A549 (cell line): ENCODE measurements around the gene CTRB2. TPM values are rescaled to one million over a fixed set of nuclear protein-coding genes. Genes with fewer than 3 reads are reported as not detected.

Experiments used
- ATAC-seq, 2 experiments: fragments of 200-7000 bp in 1 of 2; fragments of >200 bp in 1 of 2; cut with Nextera tagmentation in 1 of 2; cut with Tn5 transposase in 1 of 2; 3 replicates each; pipeline versions ENCODE4 v1.8.0 to v1.9.1; 2018 to 2020; ENCODE audit warnings: mild to moderate bottlenecking in 1 of 2, moderate library complexity in 1 of 2
- CTCF ChIA-PET: fragments of 300-600 bp; sonication (Branson Sonifier 250); formaldehyde crosslinking; extraction: SDS; loops from one replicate; lab custom pipeline; 2021; ENCODE audit warnings: antibody characterized with exemption, inconsistent platforms; lab: Yijun Ruan, JAX
- POLR2A ChIA-PET: fragments of 350-600 bp; formaldehyde crosslinking; extraction: SDS; loops from one replicate; lab custom pipeline; 2021; ENCODE audit warnings: antibody characterized with exemption, inconsistent platforms; lab: Yijun Ruan, JAX
- DNase-seq, 2 experiments: peaks; one replicate each; pipeline versions ENCODE4 v3.0.0 to v3.0.0-alpha.2; 2011 to 2016; ENCODE audit warnings: low read depth in 1 of 2, low spot score in 1 of 2
- FAIRE-seq: peaks from 2 replicates; lab custom pipeline; 2011; peaks lifted over from hg19 to GRCh38; lab: Jason Lieb, UNC
- H3K27ac ChIP-seq, 2 experiments: fragments of >200 bp; sonication (Bioruptor Twin); formaldehyde crosslinking; 3 replicates each; pipeline ENCODE4 v1.5.1; 2016 to 2017
- H3K4me1 ChIP-seq: fragments of >200 bp; sonication (Bioruptor Twin); formaldehyde crosslinking; 3 replicates; pipeline ENCODE4 v1.6.1; 2016
- H3K4me2 ChIP-seq: fragments of >200 bp; sonication (Bioruptor Twin); formaldehyde crosslinking; 3 replicates; pipeline ENCODE4 v1.6.1; 2016
- H3K4me3 ChIP-seq: fragments of >200 bp; sonication (Bioruptor Twin); formaldehyde crosslinking; 3 replicates; pipeline ENCODE4 v1.5.1; 2016
- H3K9me3 ChIP-seq: fragments of >200 bp; sonication (Bioruptor Twin); formaldehyde crosslinking; 3 replicates; pipeline ENCODE4 v1.6.1; 2016
- CHD4 ChIP-seq: fragments of 200-600 bp; sonication (generic); IDR thresholded peaks from 2 replicates; pipeline ENCODE4 v1.6.1; 2016; ENCODE audit warnings: antibody characterized with exemption, mild to moderate bottlenecking, borderline replicate concordance
- EHF ChIP-seq: fragments of 250-450 bp; sonication (Bioruptor Pico); IDR thresholded peaks from 2 replicates; pipeline ENCODE4 v1.5.0; 2020; ENCODE audit warnings: mild to moderate bottlenecking
- ELK1 ChIP-seq: fragments of 150-350 bp; IDR thresholded peaks from 2 replicates; pipeline ENCODE4 v1.6.1; 2014; ENCODE audit warnings: low read depth, mild to moderate bottlenecking, low read length
- ESRRA ChIP-seq: fragments of 150-350 bp; IDR thresholded peaks from 2 replicates; pipeline ENCODE4 v1.6.1; 2014; ENCODE audit warnings: mild to moderate bottlenecking, low read length, borderline replicate concordance
- FOSL2 ChIP-seq, 2 experiments: fragments of 450-650 bp in 1 of 2; fragments of >200 bp in 1 of 2; sonication (Bioruptor Twin) in 1 of 2; formaldehyde crosslinking; IDR thresholded peaks; 2 replicates each; pipeline versions ENCODE4 v1.5.0 to v1.6.1; 2016 to 2020; ENCODE audit warnings: mild to moderate bottlenecking in 1 of 2, moderate library complexity in 1 of 2
- JUN ChIP-seq, 2 experiments: fragments of >200 bp; sonication (Bioruptor Twin); formaldehyde crosslinking; IDR thresholded peaks; 2 replicates in 1 of 2; 3 replicates in 1 of 2; pipeline ENCODE4 v1.6.1; 2016 to 2017
- JUNB ChIP-seq: fragments of >200 bp; sonication (Bioruptor Twin); formaldehyde crosslinking; IDR thresholded peaks from 2 replicates; pipeline ENCODE4 v1.6.1; 2016
- KDM5A ChIP-seq: fragments of 200-600 bp; sonication (generic); IDR thresholded peaks from 2 replicates; pipeline ENCODE4 v1.6.1; 2016; ENCODE audit warnings: antibody characterized with exemption, mild to moderate bottlenecking
- NPAS2 ChIP-seq: fragments of 250-450 bp; sonication (Bioruptor Pico); IDR thresholded peaks from 2 replicates; pipeline ENCODE4 v1.8.0; 2022; ENCODE audit warnings: mild to moderate bottlenecking, moderate library complexity, borderline replicate concordance
- PHF8 ChIP-seq: fragments of 200-600 bp; sonication (generic); IDR thresholded peaks from 2 replicates; pipeline ENCODE4 v1.6.1; 2016; ENCODE audit warnings: low read depth, mild to moderate bottlenecking, antibody characterized with exemption, moderate library complexity, borderline replicate concordance
- POLR2A ChIP-seq: IDR thresholded peaks from 2 replicates; pipeline ENCODE4 v1.6.1; 2012; ENCODE audit warnings: mild to moderate bottlenecking, low read length
- RFX5 ChIP-seq: fragments of 450-650 bp; IDR thresholded peaks from 2 replicates; pipeline ENCODE4 v1.7.1; 2014; ENCODE audit warnings: antibody characterized with exemption, mild to moderate bottlenecking, moderate library complexity
- SREBF2 ChIP-seq: fragments of 450-650 bp; IDR thresholded peaks from 2 replicates; pipeline ENCODE4 v1.6.1; 2014; ENCODE audit warnings: mild to moderate bottlenecking, moderate library complexity
- TFCP2L1 ChIP-seq: fragments of 250-450 bp; sonication (Bioruptor Pico); IDR thresholded peaks from 2 replicates; pipeline ENCODE4 v1.5.0; 2021; ENCODE audit warnings: mild to moderate bottlenecking
- TP53 ChIP-seq: fragments of 250-450 bp; sonication (Bioruptor Pico); IDR thresholded peaks from 2 replicates; pipeline ENCODE4 v1.5.0; 2021; ENCODE audit warnings: mild to moderate bottlenecking, moderate library complexity
- ZNF302 ChIP-seq: fragments of 250-450 bp; sonication (Bioruptor Pico); IDR thresholded peaks from 2 replicates; pipeline ENCODE4 v1.9.0; 2021; ENCODE audit warnings: inconsistent platforms, mild to moderate bottlenecking, moderate library complexity
- WGBS: methylation state at CpG from one replicate; pipeline ENCODE4 v1.1.6; 2017; ENCODE audit errors: missing lambda C conversion rate; 5-methylcytosine and 5-hydroxymethylcytosine counted together
- polyA plus RNA-seq, 4 experiments: library from polyadenylated mRNA; depleted of rRNA in 3 of 4; stranded (reverse); fragments of >200 nt; fragmentation: RNase III in 1 of 4; extraction: RNeasy Plus Mini Kit Qiagen cat#74134 plus additional on column Dnase treatment in 1 of 4; gene quantifications; 2 replicates in 3 of 4; 3 replicates in 1 of 4; pipeline ENCODE4 v1.2.3, GENCODE V29; 2011 to 2017
- TF ChIP-seq, protein P1 (sequence below): IDR thresholded peaks from 2 replicates; pipeline ENCODE4 v1.6.1; 2012
- TF ChIP-seq, protein P2 (sequence below): IDR thresholded peaks from 2 replicates; pipeline ENCODE4 v1.6.1; 2012; ENCODE audit warnings: low read depth, borderline replicate concordance
- TF ChIP-seq, protein P3 (sequence below): fragments of 200-600 bp; sonication (generic); IDR thresholded peaks from 2 replicates; pipeline ENCODE4 v1.6.1; 2016; ENCODE audit warnings: antibody characterized with exemption, mild to moderate bottlenecking, moderate library complexity

CTRB2 gene
- polyA plus RNA-seq, 2 of the 4 experiments (the other 2 are of a cell fraction), result not detected

GRCh38 chr16:75236232-75236631 is 29.3 kb upstream of the CTRB2 start:
- WGBS, result 84% methylated on average over 7 of the region's 7 CpGs
- ChIA-PET CTCF (interaction anchor here (3.3 to 14.6 kb wide), 6 partner anchors 12 to 166 kb away, joined by 24 to 171 read pairs (median 124); partner anchors contain the start of gene BCAR1), POLR2A (no interaction called here)
- no peaks in the 10 kb centered on the region for H3K9me3 ChIP-seq
- no peak overlapping the region for H3K27ac ChIP-seq
- TF ChIP-seq PHF8 (no peak), CHD4 (no peak), POLR2A (no peak), ELK1 (no peak)
- FAIRE-seq (no peak), DNase-seq (no peak), ATAC-seq (no peak)
- H3K4me1 ChIP-seq, result peaks cover 39% of the 10 kb centered on the region
- H3K4me2 ChIP-seq, result no peak overlapping the region
- H3K4me3 ChIP-seq, result no peak overlapping the region

- POLR2A ChIA-PET, result no interaction called here
Observed at GRCh38 chr16:75235721-75236193, 28.8 kb upstream of the CTRB2 start.

More at GRCh38 chr16:75235721-75236193, 28.8 kb upstream of the CTRB2 start:
- ATAC-seq, result no peak
- Histone ChIP-seq H3K27ac (no peak overlapping the region), H3K4me3 (no peak overlapping the region), H3K4me1 (peaks cover 39% of the 10 kb centered on the region), H3K4me2 (no peak overlapping the region), H3K9me3 (no peaks in the 10 kb centered on the region)
- DNase-seq, result no peak
- TF ChIP-seq SREBF2 (no peak), PHF8 (no peak), TP53 (CRISPR knock-in tag) (no peak), NPAS2 (CRISPR knock-in tag) (no peak), FOSL2 (IDR thresholded peaks at IDR 0.05) (no peak), FOSL2 (CRISPR knock-in tag; IDR thresholded peaks at IDR 0.05) (no peak), CHD4 (no peak), ELK1 (no peak), JUN (IDR thresholded peaks at IDR 0.05) (no peak), KDM5A (no peak), RFX5 (no peak), ESRRA (no peak), TFCP2L1 (CRISPR knock-in tag) (no peak), JUNB (no peak), EHF (CRISPR knock-in tag) (no peak), ZNF302 (CRISPR knock-in tag) (no peak)
- TF ChIP-seq, protein P1, sequence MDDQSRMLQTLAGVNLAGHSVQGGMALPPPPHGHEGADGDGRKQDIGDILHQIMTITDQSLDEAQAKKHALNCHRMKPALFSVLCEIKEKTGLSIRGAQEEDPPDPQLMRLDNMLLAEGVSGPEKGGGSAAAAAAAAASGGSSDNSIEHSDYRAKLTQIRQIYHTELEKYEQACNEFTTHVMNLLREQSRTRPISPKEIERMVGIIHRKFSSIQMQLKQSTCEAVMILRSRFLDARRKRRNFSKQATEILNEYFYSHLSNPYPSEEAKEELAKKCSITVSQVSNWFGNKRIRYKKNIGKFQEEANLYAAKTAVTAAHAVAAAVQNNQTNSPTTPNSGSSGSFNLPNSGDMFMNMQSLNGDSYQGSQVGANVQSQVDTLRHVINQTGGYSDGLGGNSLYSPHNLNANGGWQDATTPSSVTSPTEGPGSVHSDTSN, result no peak
- TF ChIP-seq, protein P2, sequence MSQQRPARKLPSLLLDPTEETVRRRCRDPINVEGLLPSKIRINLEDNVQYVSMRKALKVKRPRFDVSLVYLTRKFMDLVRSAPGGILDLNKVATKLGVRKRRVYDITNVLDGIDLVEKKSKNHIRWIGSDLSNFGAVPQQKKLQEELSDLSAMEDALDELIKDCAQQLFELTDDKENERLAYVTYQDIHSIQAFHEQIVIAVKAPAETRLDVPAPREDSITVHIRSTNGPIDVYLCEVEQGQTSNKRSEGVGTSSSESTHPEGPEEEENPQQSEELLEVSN, result no peak
- TF ChIP-seq, protein P3, sequence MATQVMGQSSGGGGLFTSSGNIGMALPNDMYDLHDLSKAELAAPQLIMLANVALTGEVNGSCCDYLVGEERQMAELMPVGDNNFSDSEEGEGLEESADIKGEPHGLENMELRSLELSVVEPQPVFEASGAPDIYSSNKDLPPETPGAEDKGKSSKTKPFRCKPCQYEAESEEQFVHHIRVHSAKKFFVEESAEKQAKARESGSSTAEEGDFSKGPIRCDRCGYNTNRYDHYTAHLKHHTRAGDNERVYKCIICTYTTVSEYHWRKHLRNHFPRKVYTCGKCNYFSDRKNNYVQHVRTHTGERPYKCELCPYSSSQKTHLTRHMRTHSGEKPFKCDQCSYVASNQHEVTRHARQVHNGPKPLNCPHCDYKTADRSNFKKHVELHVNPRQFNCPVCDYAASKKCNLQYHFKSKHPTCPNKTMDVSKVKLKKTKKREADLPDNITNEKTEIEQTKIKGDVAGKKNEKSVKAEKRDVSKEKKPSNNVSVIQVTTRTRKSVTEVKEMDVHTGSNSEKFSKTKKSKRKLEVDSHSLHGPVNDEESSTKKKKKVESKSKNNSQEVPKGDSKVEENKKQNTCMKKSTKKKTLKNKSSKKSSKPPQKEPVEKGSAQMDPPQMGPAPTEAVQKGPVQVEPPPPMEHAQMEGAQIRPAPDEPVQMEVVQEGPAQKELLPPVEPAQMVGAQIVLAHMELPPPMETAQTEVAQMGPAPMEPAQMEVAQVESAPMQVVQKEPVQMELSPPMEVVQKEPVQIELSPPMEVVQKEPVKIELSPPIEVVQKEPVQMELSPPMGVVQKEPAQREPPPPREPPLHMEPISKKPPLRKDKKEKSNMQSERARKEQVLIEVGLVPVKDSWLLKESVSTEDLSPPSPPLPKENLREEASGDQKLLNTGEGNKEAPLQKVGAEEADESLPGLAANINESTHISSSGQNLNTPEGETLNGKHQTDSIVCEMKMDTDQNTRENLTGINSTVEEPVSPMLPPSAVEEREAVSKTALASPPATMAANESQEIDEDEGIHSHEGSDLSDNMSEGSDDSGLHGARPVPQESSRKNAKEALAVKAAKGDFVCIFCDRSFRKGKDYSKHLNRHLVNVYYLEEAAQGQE, result no peak
- CTCF ChIA-PET, result interaction anchor here (1.0 to 14.6 kb wide), 12 partner anchors 12 to 166 kb away, joined by 3 to 171 read pairs (median 46); partner anchors contain the start of genes BCAR1, CTRB1 and CTRB2
- WGBS, result 93% methylated on average over 18 of the region's 34 CpGs
- no peak for FAIRE-seq
